GM18861 (cell line): ENCODE results near the gene SIX3.

Source experiments
- ATAC-seq: cut with Tn5 transposase; IDR thresholded peaks from one replicate; pipeline ENCODE4 v1.9.1; 2021; ENCODE audit not compliant: unreplicated experiment

Gene SIX3

GRCh38 chr2:44930274-44931197, 11.0 kb upstream of the SIX3 start:
- no peak for ATAC-seq

- no peak for ATAC-seq
Observed at GRCh38 chr2:44931198-44931780, 10.2 kb upstream of the SIX3 start.

GRCh38 chr2:44932079-44932478, 9.4 kb upstream of the SIX3 start:
- ATAC-seq: no peak

GRCh38 chr2:44932564-44933392, 8.7 kb upstream of the SIX3 start:
- no peak for ATAC-seq

- ATAC-seq: no peak
Observed at GRCh38 chr2:44933434-44933951, 8.0 kb upstream of the SIX3 start.

GRCh38 chr2:44934038-44934982, 7.2 kb upstream of the SIX3 start:
- no peak for ATAC-seq

- no peak for ATAC-seq
Observed at GRCh38 chr2:44934983-44935728, 6.3 kb upstream of the SIX3 start.

GRCh38 chr2:44935729-44936098, 5.8 kb upstream of the SIX3 start:
- ATAC-seq: no peak

GRCh38 chr2:44936275-44936674, 5.2 kb upstream of the SIX3 start:
- no peak for ATAC-seq

- no peak for ATAC-seq
Observed at GRCh38 chr2:44936715-44937687, 4.5 kb upstream of the SIX3 start.

GRCh38 chr2:44937688-44938240, 3.7 kb upstream of the SIX3 start:
- no peak for ATAC-seq

- ATAC-seq: no peak
Observed at GRCh38 chr2:44938287-44939105, 3.0 kb upstream of the SIX3 start.

GRCh38 chr2:44939106-44940048, 2.1 kb upstream of the SIX3 start:
- no peak for ATAC-seq

- ATAC-seq: no peak
Observed at GRCh38 chr2:44940049-44940494, 1.4 kb upstream of the SIX3 start.

- no peak for ATAC-seq
Observed at GRCh38 chr2:44940732-44941464, 604 bp upstream of the SIX3 start.
